K562 (cell line): Measurements from ENCODE around the gene MTG2. TPM values are rescaled to one million over a fixed set of nuclear protein-coding genes. Genes with fewer than 3 reads are reported as not detected.

Source experiments
- CBX5 ChIP-seq: IDR thresholded peaks from 2 replicates; pipeline ENCODE4 v1.6.1; 2014; ENCODE audit warnings: low read depth, borderline replicate concordance
- CHCHD3 ChIP-seq: fragments of 250-450 bp; sonication (Bioruptor Pico); IDR thresholded peaks from 2 replicates; pipeline ENCODE4 v2.1.2; 2022; ENCODE audit warnings: mild to moderate bottlenecking
- CREBBP ChIP-seq: IDR thresholded peaks from one replicate; pipeline ENCODE4 v1.6.1; 2012; ENCODE audit warnings: low read depth, mild to moderate bottlenecking, control low read depth, inconsistent platforms, low read length
- DMBX1 ChIP-seq: fragments of 250-450 bp; sonication (Bioruptor Pico); IDR thresholded peaks from 2 replicates; pipeline ENCODE4 v1.8.0; 2022; ENCODE audit warnings: inconsistent platforms, mild to moderate bottlenecking, moderate library complexity, borderline replicate concordance
- EZH2 ChIP-seq: IDR thresholded peaks from 2 replicates; pipeline ENCODE4 v1.6.1; 2012; ENCODE audit warnings: low read depth, mild to moderate bottlenecking, inconsistent platforms, low read length, borderline replicate concordance
- FOXP1 ChIP-seq: sonication (generic); formaldehyde crosslinking; IDR thresholded peaks from 2 replicates; pipeline ENCODE4 v1.8.0; 2022; ENCODE audit warnings: mild to moderate bottlenecking, missing genetic modification reagents
- FUS ChIP-seq: fragments of 200-400 bp; formaldehyde crosslinking; optimal IDR thresholded peaks from 2 replicates; pipeline ENCODE3; 2017; ENCODE audit warnings: low read depth, low read length
- GATAD2A ChIP-seq: fragments of 450-650 bp; IDR thresholded peaks from 2 replicates; pipeline ENCODE4 v1.6.1; 2017
- L3MBTL2 ChIP-seq: fragments of 450-650 bp; IDR thresholded peaks from 2 replicates; pipeline ENCODE4 v1.6.1; 2016; ENCODE audit warnings: mild to moderate bottlenecking, moderate library complexity
- NRF1 ChIP-seq, 2 experiments: fragments of 450-650 bp; IDR thresholded peaks in 1 of 2; conservative IDR thresholded peaks in 1 of 2; 2 replicates each; pipeline ENCODE4 v1.6.1; 2014; ENCODE audit warnings: mild to moderate bottlenecking in 2 of 2
- RBM15 ChIP-seq: fragments of 200-400 bp; formaldehyde crosslinking; IDR thresholded peaks from 2 replicates; pipeline ENCODE4 v1.6.1; 2018; ENCODE audit warnings: mild to moderate bottlenecking, low read length, moderate library complexity; ENCODE audit not compliant: insufficient read depth
- SAFB ChIP-seq: fragments of 200-400 bp; formaldehyde crosslinking; IDR thresholded peaks from 2 replicates; pipeline ENCODE4 v1.6.1; 2017; ENCODE audit warnings: low read depth, low read length, borderline replicate concordance
- TOE1 ChIP-seq, 2 experiments: fragments of 450-650 bp in 1 of 2; sonication (generic) in 1 of 2; formaldehyde crosslinking in 1 of 2; IDR thresholded peaks; 2 replicates each; pipeline versions ENCODE4 v1.7.1 to v1.8.0; 2016 to 2022; ENCODE audit warnings: borderline replicate concordance in 2 of 2, mild to moderate bottlenecking in 2 of 2, antibody characterized with exemption in 1 of 2, inconsistent platforms in 1 of 2, low read depth in 1 of 2, missing genetic modification reagents in 1 of 2, moderate library complexity in 1 of 2
- TRIM28 ChIP-seq: fragments of 450-650 bp; IDR thresholded peaks from 2 replicates; pipeline ENCODE4 v1.6.1; 2017
- WHSC1 ChIP-seq: IDR thresholded peaks from one replicate; pipeline ENCODE4 v1.6.1; 2012; ENCODE audit warnings: low read length, control low read depth, inconsistent platforms
- ZBTB7A ChIP-seq: IDR thresholded peaks from 2 replicates; pipeline ENCODE4 v1.6.1; 2011; ENCODE audit warnings: low read depth, mild to moderate bottlenecking, low read length, moderate library complexity, borderline replicate concordance; ENCODE audit not compliant: control insufficient read depth
- ZNF184 ChIP-seq: sonication (generic); formaldehyde crosslinking; IDR thresholded peaks from 2 replicates; pipeline ENCODE4 v1.5.0; 2020; ENCODE audit warnings: missing genetic modification reagents
- polyA plus RNA-seq, 8 experiments: library from polyadenylated mRNA; depleted of rRNA in 4 of 8; stranded (reverse) in 5 of 8; unstranded in 3 of 8; fragments of >200 nt; fragmentation: Nextera tagmentation in 2 of 8; fragmentation: Illumina TruSeq in 1 of 8; extraction: Ambion mirVana in 2 of 8; extraction: Trizol in 1 of 8; gene quantifications; 2 replicates each; pipeline versions ENCODE4 v1.2.1 to v1.2.3, GENCODE V29; 2011 to 2014; ENCODE audit warnings: inconsistent platforms in 1 of 8, missing spikeins in 1 of 8
- total RNA-seq, 7 experiments: library from RNA; depleted of rRNA in 6 of 7; stranded (reverse); fragments of >200 nt in 6 of 7; fragmentation: Illumina TruSeq in 2 of 7; extraction: Trizol in 2 of 7; gene quantifications; 2 replicates each; pipeline versions ENCODE4 v1.2.1 to v1.2.3, GENCODE V29; 2011 to 2021; ENCODE audit warnings: low replicate concordance in 1 of 7
- TF ChIP-seq, protein P1 (sequence below): fragments of 200-400 bp; formaldehyde crosslinking; IDR thresholded peaks from 2 replicates; pipeline ENCODE4 v1.6.1; 2017; ENCODE audit warnings: mild to moderate bottlenecking, low read depth, low read length, moderate library complexity
- TF ChIP-seq, protein P2 (sequence below): fragments of 450-650 bp; formaldehyde crosslinking; IDR thresholded peaks from 2 replicates; pipeline ENCODE4 v1.4.0; 2020; ENCODE audit warnings: mild to moderate bottlenecking
- TF ChIP-seq, protein P3 (sequence below): IDR thresholded peaks from 3 replicates; pipeline ENCODE4 v1.6.1; 2011; ENCODE audit warnings: borderline replicate concordance, mild to moderate bottlenecking; ENCODE audit not compliant: insufficient read length, insufficient read depth
- TF ChIP-seq, protein P4 (sequence below): fragments of 250-450 bp; sonication (Bioruptor Pico); IDR thresholded peaks from 2 replicates; pipeline ENCODE4 v1.4.0; 2020; ENCODE audit warnings: mild to moderate bottlenecking

The MTG2 gene
- total and polyA plus RNA-seq, 9 of the 15 experiments (the other 6 are each of a cell fraction or from before 2014, with no cell fraction given), result 8.7 to 67.5 (median 44.5) TPM

DNA sequence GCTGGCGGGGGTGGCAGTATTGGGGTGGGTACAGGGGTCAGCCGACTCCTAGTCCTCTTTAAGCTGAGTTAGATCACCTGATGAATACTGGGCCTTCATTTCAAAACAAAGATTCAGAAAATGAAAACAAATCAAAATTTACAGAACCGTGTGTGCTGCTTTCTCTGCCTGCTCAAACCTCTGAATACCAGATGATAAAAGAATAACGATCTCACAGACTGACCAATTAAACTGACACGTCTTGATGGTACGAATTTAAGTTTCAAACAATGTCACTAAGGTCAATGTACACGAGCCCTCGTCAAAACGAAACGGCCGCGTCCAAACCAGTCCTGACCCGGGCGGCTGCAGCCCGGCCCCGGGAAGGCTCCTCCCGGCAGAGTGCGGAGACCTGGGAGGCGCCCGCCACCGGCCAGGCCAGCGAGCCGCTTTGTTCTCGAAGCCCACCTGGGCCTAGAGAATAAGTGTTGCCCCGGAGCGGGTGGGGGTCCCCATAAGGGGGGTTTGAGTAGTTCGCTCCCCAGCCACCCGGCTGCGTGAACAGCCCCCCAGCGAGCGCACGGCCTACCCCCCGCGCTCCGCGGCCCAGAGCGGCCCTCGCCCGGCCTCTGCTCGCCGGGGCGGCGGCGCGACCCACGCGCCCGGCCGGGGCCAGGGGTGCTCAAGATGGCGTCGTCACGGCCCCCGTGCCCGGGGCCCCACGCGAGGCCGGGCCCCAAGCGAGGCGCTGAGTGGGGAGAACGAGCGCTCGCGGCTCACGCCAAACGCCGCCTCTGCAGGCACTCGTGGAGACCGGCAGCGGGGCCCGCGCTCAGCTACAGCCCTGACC lies 40.4 kb upstream of the MTG2 start (continued):
- TF ChIP-seq, protein P1, sequence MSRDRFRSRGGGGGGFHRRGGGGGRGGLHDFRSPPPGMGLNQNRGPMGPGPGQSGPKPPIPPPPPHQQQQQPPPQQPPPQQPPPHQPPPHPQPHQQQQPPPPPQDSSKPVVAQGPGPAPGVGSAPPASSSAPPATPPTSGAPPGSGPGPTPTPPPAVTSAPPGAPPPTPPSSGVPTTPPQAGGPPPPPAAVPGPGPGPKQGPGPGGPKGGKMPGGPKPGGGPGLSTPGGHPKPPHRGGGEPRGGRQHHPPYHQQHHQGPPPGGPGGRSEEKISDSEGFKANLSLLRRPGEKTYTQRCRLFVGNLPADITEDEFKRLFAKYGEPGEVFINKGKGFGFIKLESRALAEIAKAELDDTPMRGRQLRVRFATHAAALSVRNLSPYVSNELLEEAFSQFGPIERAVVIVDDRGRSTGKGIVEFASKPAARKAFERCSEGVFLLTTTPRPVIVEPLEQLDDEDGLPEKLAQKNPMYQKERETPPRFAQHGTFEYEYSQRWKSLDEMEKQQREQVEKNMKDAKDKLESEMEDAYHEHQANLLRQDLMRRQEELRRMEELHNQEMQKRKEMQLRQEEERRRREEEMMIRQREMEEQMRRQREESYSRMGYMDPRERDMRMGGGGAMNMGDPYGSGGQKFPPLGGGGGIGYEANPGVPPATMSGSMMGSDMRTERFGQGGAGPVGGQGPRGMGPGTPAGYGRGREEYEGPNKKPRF, result no peak
- TF ChIP-seq FUS (no peak), CHCHD3 (CRISPR knock-in tag) (no peak), TRIM28 (no peak), FOXP1 (CRISPR knock-in tag) (0 out of 2 replicates have a peak, but pooled peaks have one; percentile 20), L3MBTL2 (0 out of 2 replicates have a peak, but pooled peaks have one; percentile 9), WHSC1 (no peak), CBX5 (no peak), TOE1 (IDR thresholded peaks at IDR 0.05; ENCODE audit: borderline replicate concordance) (no peak), TOE1 (CRISPR knock-in tag; IDR thresholded peaks at IDR 0.05; ENCODE audit: borderline replicate concordance, low read depth) (no peak), ZBTB7A (peak; percentile 53; the same call in 1 of the 2 replicates), NRF1 (conservative IDR thresholded peaks at IDR 0.05 in 1 of 2, IDR thresholded peaks at IDR 0.05 in 1 of 2) (no peak), ZNF184 (CRISPR knock-in tag) (no peak), CREBBP (no peak), EZH2 (no peak), GATAD2A (no peak), SAFB (peak; percentile 82), RBM15 (no peak), DMBX1 (CRISPR knock-in tag) (no peak)
- TF ChIP-seq, protein P2, sequence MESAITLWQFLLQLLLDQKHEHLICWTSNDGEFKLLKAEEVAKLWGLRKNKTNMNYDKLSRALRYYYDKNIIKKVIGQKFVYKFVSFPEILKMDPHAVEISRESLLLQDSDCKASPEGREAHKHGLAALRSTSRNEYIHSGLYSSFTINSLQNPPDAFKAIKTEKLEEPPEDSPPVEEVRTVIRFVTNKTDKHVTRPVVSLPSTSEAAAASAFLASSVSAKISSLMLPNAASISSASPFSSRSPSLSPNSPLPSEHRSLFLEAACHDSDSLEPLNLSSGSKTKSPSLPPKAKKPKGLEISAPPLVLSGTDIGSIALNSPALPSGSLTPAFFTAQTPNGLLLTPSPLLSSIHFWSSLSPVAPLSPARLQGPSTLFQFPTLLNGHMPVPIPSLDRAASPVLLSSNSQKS, result no peak
- TF ChIP-seq, protein P3, sequence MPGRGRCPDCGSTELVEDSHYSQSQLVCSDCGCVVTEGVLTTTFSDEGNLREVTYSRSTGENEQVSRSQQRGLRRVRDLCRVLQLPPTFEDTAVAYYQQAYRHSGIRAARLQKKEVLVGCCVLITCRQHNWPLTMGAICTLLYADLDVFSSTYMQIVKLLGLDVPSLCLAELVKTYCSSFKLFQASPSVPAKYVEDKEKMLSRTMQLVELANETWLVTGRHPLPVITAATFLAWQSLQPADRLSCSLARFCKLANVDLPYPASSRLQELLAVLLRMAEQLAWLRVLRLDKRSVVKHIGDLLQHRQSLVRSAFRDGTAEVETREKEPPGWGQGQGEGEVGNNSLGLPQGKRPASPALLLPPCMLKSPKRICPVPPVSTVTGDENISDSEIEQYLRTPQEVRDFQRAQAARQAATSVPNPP, result no peak
- TF ChIP-seq, protein P4, sequence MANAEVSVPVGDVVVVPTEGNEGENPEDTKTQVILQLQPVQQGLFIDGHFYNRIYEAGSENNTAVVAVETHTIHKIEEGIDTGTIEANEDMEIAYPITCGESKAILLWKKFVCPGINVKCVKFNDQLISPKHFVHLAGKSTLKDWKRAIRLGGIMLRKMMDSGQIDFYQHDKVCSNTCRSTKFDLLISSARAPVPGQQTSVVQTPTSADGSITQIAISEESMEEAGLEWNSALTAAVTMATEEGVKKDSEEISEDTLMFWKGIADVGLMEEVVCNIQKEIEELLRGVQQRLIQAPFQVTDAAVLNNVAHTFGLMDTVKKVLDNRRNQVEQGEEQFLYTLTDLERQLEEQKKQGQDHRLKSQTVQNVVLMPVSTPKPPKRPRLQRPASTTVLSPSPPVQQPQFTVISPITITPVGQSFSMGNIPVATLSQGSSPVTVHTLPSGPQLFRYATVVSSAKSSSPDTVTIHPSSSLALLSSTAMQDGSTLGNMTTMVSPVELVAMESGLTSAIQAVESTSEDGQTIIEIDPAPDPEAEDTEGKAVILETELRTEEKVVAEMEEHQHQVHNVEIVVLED (CRISPR knock-in tag), result no peak
